ENCODE data around the gene SEC16B.

SEC16B gene

DNA sequence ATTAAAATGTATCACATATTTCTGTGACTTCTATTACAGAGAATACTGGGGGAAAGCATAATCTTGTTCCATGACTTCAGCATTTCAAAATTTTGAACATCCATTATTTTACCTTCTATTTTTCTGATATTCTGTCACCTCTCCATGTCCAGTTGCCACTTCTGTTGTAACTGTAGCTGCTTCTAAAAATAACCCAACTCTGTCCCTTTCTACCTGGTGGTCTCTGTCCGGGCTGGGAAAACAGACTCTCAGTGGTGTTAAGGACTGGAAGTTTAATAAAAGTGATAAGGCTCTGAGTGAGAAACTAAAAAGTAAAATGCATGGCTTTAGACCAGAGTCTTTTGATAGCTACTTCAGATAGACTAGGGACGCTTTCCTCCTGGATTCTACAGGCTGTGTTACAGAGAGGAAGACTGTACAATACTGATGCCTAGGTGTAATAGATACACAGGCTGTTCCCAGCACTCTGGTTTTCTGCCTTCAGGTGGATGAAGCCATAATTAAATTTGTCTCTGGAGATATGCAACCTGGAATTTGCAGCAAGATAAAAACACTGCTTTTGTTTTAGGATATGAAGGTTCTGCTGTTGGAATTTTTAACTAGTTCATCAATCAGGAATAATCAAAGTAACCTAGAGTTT lies 42.1 kb upstream of the SEC16B start:
- TF ChIP-seq, protein P1, sequence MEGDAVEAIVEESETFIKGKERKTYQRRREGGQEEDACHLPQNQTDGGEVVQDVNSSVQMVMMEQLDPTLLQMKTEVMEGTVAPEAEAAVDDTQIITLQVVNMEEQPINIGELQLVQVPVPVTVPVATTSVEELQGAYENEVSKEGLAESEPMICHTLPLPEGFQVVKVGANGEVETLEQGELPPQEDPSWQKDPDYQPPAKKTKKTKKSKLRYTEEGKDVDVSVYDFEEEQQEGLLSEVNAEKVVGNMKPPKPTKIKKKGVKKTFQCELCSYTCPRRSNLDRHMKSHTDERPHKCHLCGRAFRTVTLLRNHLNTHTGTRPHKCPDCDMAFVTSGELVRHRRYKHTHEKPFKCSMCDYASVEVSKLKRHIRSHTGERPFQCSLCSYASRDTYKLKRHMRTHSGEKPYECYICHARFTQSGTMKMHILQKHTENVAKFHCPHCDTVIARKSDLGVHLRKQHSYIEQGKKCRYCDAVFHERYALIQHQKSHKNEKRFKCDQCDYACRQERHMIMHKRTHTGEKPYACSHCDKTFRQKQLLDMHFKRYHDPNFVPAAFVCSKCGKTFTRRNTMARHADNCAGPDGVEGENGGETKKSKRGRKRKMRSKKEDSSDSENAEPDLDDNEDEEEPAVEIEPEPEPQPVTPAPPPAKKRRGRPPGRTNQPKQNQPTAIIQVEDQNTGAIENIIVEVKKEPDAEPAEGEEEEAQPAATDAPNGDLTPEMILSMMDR (IDR thresholded peaks at IDR 0.05) = no peak
- H3K36me3 ChIP-seq (ENCODE audit: control insufficient read depth, insufficient read depth, low read length) = no peaks in the 10 kb centered on the region
- no peaks in the 10 kb centered on the region for H3K27me3 ChIP-seq (ENCODE audit: control insufficient read depth, insufficient read depth, low read length)
- H3K27ac ChIP-seq = no peak overlapping the region
- H3K4me2 ChIP-seq (ENCODE audit: low read length) = no peak overlapping the region
- no peaks in the 10 kb centered on the region for H3K4me1 ChIP-seq
- no peaks in the 10 kb centered on the region for H3K79me2 ChIP-seq
- no peak overlapping the region for H3K9ac ChIP-seq
- H3K9me3 ChIP-seq (ENCODE audit: control insufficient read depth, low read length) = no peaks in the 10 kb centered on the region
- H2AFZ ChIP-seq = no peak overlapping the region
- no peak overlapping the region for H3K4me3 ChIP-seq (ENCODE audit: low read depth, low read length)

DNA sequence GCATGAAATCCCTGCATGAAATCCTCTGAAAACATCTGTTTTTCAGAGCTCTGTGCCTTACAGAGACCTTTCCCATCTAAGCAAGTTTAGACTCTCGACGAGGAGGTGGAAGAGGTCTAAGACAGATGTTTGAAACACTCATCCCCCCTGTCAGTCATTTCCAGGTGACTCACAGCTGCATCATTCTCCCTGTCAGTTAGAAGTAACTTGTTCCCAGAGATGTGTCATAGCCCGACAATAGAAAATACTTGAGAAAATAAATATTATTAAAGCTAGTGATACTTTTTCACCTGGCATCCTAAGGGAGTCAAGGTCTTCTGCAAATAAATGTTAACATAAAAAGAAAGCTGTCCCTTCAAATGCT lies 41.6 kb upstream of the SEC16B start:
- Histone ChIP-seq H3K4me1 (no peaks in the 10 kb centered on the region), H3K9me3 (ENCODE audit: control insufficient read depth, low read length) (no peaks in the 10 kb centered on the region), H3K9ac (no peak overlapping the region), H3K4me2 (ENCODE audit: low read length) (no peak overlapping the region), H3K79me2 (no peaks in the 10 kb centered on the region), H2AFZ (no peak overlapping the region), H3K27me3 (ENCODE audit: control insufficient read depth, insufficient read depth, low read length) (no peaks in the 10 kb centered on the region), H3K27ac (no peak overlapping the region), H3K36me3 (ENCODE audit: control insufficient read depth, insufficient read depth, low read length) (no peaks in the 10 kb centered on the region), H3K4me3 (ENCODE audit: low read depth, low read length) (no peak overlapping the region)
- TF ChIP-seq, protein P1 (IDR thresholded peaks at IDR 0.05) = no peak

DNA sequence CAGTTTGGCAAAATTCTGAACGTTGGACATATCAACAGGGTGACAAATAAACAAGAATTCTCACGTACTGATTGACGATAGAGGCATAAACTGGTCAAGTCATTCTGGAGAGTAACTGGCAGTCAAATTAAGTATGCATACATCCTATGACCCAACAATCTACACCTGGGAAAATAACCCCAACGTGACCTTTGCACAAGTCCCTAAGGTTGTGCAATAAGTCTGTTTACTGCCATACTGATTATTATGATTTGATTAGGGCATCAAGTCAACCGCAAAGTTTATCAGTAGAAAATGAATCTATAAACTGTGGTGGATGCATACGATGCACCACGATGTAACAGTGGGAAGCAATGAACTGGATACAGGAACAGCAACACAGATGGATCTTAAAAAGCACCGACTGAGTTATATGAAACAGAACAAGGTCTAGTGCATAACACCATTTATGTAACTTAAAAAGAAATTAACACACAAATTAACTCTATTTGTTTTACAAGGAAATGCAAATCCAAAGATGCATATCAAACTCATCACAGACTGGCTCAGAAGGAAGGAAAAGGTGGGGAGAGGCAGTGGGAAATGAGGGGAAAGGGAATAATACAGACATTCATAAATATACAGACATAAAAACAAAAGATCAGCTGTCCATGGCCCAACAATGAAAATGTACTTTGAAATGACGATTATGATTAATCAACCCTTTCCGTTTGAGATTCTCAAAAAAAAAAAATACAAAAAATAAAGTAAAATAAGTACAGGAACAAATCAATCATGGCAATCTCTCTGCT lies 41.0 kb upstream of the SEC16B start:
- Histone ChIP-seq H3K27me3 (ENCODE audit: control insufficient read depth, insufficient read depth, low read length) (no peaks in the 10 kb centered on the region), H3K79me2 (no peaks in the 10 kb centered on the region), H3K4me1 (no peaks in the 10 kb centered on the region), H3K9ac (no peak overlapping the region), H3K9me3 (ENCODE audit: control insufficient read depth, low read length) (no peaks in the 10 kb centered on the region), H3K36me3 (ENCODE audit: control insufficient read depth, insufficient read depth, low read length) (no peaks in the 10 kb centered on the region), H3K4me3 (ENCODE audit: low read depth, low read length) (no peak overlapping the region), H3K27ac (no peak overlapping the region), H2AFZ (no peak overlapping the region), H3K4me2 (ENCODE audit: low read length) (no peak overlapping the region)
- TF ChIP-seq, protein P1 (IDR thresholded peaks at IDR 0.05) = no peak

DNA sequence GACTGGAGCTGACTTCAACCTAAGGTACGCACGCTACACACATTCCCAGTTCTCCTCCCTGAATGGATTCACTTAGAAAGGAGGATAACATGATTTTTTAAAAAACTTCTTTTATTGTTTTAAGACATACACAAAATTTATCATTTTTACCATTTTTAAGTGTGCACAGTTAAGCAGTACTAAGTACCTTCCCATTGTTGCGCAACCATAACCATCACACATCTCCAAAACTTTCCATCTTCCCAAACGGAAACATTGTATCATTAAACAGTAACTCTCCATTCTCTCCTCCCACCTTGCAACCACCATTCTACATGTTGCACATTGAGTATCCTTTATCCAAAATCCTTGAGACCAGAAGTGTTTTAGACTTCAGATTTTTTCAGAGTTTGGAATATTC lies 36.2 kb upstream of the SEC16B start:
- Histone ChIP-seq H2AFZ (no peak overlapping the region), H3K27ac (no peak overlapping the region), H3K9me3 (ENCODE audit: control insufficient read depth, low read length) (no peaks in the 10 kb centered on the region), H3K79me2 (no peaks in the 10 kb centered on the region), H3K4me1 (no peaks in the 10 kb centered on the region), H3K9ac (no peak overlapping the region), H3K4me2 (ENCODE audit: low read length) (no peak overlapping the region), H3K36me3 (ENCODE audit: control insufficient read depth, insufficient read depth, low read length) (no peaks in the 10 kb centered on the region), H3K27me3 (ENCODE audit: control insufficient read depth, insufficient read depth, low read length) (no peaks in the 10 kb centered on the region), H3K4me3 (ENCODE audit: low read depth, low read length) (no peak overlapping the region)
- TF ChIP-seq, protein P1 (IDR thresholded peaks at IDR 0.05) = no peak

Measured in parathyroid adenoma (tissue), 2 donors.